ENCODE results near the gene PPTC7. TPM values are rescaled to one million over a fixed set of nuclear protein-coding genes. Genes with fewer than 3 reads are reported as not detected.
"Not testable (repeated sequence)": the region's sequence is repeated elsewhere in the genome, so short reads cannot be mapped to it uniquely, and the experiment has no call there.

Gene PPTC7
- total RNA-seq, 2 donors from 2014 or later = 30.7 to 32.4 TPM

DNA sequence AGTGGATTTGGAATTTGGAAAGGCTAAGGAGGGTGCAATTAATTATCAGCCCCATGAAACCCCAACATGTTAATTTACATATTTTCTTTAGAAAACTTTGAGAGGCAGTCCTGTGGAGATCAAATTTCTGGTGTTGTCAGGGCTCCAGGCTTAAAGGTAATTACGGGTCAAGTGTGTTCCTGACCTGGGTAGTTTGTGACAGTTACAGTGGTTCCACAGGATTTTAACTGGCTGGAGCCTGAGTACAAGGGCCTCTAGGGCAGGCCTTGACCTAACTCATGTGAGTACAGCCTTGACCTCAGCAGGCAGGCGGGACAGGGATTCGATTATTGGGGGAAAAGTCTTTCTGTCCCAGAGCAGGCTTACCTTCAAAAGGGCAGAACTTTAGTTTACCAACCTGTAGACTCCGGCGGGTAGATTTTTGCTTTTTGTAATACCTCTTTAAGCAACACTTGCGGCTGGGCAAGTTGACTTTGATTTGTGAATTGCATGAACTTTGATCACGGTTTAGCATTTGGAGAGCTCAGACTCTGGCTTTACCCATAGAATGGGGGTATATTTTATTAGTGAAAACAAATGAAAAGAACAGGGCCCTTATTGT is 8.4 kb upstream of the PPTC7 start:
- intact Hi-C loops (cut with DNase I, micrococcal nuclease) = no loop called here
- ATAC-seq (peak; percentile 84), DNase-seq (no peak)

DNA sequence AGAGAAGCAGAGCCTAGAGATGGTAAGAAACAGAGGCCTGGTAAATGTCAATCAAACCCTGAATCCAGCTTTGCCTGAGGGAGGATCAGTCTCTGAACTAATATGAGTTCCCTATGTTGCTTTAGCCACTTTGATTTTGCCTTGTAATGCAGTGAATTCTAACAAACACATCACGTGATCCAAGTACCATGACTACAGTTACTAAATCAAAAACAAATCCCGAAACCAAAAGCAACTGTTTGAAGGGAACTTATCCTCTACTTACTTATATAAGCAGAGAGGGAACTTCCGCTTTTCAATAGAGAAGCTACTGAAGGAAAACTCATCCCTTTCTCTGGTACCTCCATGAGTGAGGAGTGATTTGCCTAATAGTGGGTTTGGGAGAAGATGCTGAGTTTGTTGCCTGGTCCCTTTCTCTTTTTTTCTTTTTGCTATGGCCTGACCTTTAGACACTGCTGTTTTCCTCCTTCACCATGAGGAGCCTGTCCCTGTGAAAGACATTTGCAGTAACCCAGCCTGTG is 7.7 kb upstream of the PPTC7 start:
- DNase-seq (no peak), ATAC-seq (peak; percentile 53)
- intact Hi-C loops (cut with DNase I, micrococcal nuclease) = no loop called here

DNA sequence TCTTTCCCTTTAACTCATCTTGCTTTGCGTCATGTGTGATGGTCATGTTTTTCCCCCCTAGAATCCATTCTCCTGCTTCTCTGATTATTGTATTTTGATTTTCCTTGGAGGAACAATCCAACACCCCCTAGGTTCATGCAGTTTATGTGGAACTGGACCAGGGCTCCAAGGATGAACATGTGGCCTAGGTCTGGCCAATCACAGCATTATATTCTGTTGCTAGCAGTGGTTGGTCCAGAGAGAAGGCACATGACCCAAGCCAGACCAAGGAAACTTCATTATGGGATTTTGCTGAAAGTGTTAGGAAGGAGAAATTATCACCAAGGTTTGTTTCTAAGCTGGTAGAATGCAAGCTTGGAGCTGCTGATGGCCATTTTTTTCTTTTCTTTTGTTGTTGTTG is 6.9 kb upstream of the PPTC7 start:
- DNase-seq = no peak
- ATAC-seq = no peak
- intact Hi-C loops (cut with DNase I, micrococcal nuclease) = no loop called here

DNA sequence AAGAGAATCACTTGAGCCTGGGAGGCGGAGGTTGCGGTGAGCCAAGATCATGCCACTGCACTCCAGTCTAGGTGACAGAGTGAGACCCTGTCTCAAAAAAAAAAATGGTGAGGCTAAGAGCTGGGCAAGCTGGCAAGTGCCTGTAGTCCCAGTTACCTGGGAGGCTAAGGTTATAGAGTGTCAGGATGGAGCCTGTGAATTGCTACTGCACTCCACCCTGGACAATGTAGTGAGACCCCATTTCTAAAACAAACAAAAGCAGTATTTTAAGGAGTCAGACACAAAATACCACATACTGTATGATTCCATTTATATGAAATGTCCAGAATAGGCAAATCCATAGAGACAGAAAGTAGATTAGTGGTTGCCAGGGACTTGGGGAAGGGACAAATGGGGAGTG is 4.0 kb upstream of the PPTC7 start:
- DNase-seq; intact Hi-C loops (cut with DNase I, micrococcal nuclease); ATAC-seq: not testable (repeated sequence)

DNA sequence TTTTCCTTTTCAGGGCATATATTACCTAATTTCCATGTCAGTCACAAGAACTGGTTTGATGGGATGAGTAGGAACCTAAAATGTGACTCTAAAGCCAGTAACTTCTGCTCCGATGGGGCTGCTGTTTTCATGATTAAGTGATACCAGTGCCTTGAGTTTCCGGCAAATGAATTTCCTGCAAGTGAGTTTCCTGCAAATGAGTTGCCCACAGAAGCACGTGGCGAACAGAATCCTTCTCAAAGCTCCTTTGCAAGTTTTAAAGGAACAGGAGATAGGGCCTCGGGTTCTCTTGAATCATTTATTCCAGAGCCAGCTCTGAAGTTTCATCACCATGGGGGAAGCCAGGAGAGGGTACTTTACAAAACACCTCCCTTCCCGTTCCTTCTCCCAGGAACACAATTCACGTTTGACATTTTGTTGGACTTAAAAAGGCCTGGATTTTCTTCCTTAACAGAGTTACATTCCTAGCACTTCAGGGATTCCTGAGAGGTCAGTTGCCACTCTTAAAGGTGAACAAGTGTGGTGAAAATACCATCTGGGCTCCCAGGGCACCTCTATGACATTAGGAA is 2.2 kb upstream of the PPTC7 start:
- no peak for DNase-seq
- intact Hi-C loops (cut with DNase I, micrococcal nuclease) = no loop called here
- ATAC-seq = no peak

DNA sequence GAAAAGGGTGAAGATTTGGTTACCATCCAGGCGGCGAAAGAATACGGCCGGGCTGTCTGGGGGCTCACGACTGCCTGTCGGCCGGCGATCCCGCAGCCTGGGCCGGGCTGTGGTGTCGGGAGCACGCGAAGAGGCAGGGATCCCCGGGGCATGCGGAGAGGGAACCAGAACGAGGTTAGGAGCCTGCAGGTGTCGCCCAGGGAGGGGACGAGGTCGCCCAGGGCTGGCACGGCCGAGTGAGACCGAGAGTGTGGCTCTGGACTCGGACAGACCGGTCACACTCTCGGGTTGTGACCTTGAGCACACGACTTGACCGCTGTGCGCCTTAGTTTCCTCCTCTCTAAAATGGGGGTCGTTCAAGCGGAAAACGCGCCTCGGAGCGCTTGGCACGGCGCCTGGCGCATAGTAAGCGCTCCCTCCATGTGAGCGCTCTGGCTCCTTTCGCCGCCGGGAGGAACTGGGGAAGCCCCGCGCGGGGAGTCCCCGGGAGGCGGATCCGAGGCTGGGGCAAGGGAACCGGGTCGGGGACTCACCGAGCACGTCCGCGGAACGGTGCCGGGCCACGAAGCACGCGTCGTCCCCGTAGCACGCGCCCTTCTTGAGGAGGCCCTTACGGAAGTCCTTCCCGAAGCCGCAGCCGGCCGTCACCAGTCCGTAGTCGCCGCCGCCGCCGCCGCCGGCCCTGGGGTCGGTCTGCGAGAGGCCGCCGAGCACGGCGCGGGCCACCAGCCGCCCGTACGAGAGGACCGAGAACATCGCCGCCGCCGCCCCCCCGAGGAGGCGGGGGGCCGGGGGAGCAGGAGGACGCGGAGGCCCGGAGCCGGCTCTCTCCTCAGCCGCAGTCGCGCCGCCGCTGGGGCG is 612 bp downstream of the PPTC7 start:
- intact Hi-C loops (cut with DNase I, micrococcal nuclease) = no loop called here
- peak; percentile 37 for ATAC-seq

DNA sequence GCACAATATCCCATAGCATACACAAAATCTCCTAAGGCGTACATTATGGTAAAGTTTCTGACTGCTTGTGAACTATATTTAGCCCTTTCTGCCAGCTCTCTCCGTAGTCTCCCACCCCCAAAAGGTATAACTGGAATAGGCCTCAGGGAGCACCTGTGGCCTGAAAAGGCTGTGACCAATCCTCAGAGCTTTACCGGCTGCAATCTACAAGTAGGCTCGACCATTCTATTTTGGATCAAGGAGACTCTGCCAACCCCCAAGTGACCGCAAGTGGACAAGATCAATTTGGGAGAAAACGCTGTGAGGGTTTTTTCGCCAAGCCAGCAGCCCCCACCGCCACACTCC is 1.2 kb downstream of the PPTC7 start:
- peak; percentile 12 for ATAC-seq
- no peak for DNase-seq
- intact Hi-C loops (cut with DNase I, micrococcal nuclease) = no loop called here

More for the DNA sequence above, 612 bp downstream of the PPTC7 start:
- DNase-seq = peak; percentile 68 to 69

DNA sequence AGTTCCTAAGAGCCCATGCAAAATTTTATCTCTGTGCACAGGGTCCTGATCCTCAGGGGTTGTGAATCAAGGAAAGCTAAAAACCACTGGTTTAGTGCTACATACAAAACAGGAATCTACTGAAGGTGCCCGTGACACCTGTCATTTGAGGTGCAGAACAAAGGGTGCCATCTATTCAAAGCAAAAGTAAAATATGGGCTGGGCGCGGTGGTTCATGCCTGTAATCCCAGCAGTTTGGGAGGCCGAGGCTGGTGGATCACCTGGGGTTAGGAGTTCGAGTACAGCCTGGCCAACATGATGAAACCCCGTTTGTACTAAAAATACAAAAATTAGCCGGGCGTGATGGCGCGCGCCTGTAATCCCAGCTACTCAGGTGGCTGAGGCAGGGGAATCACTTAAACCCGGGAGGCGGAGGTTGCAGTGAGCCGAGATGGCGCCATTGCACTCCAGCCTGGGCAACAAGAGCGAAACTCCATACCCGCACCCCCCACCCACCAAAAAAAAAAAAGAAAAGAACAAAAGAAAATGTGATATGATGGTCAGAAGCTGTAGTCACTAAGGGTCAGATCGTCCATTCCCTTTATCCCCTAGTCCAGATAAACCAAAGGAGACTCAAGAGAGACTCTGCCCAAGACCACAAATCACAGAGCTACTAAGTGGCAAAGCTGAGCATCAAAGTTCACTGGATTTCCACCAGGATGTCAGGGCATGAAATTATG is 3.4 kb downstream of the PPTC7 start:
- DNase-seq = no peak
- ATAC-seq = no peak
- intact Hi-C loops (cut with DNase I, micrococcal nuclease) = no loop called here

DNA sequence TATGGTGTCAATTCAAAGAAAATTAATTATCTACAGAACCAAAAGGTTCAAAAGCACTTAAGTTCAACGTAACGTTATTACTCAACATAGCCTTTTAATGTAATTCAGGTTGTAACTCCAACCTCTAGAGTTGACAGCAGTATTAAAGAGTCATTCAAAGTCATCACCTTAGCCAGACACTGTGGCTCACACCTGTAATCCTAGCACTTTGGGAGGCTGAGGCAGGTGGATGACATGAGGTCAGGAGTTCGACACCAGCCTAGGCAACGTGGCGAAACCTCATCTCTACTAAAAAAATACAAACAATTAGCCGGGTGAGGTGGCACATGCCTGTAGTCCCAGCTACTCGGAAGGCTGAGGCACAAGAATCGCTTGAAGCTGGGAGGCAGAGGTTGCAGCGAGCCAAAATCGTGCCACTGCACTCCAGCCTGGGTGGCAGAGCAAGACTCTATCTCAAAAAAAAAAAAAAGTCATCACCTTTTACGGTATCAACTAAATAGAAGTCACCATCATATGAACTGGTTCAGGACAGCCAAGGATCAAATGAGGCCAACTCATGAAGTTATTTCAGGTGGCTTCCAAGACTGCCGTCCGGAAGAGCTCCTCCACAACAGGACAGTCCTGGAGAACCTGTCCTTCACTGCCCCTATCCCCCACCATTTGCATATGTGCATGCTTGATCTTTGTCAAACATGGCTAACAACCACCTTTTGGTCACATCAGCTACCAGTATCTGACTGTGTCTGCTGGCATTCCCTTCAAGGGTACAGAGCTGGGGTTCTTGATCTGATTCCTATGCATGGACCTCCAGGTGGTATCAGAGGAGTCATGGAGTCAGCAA is 4.2 kb downstream of the PPTC7 start:
- ATAC-seq (no peak), DNase-seq (no peak)

DNA sequence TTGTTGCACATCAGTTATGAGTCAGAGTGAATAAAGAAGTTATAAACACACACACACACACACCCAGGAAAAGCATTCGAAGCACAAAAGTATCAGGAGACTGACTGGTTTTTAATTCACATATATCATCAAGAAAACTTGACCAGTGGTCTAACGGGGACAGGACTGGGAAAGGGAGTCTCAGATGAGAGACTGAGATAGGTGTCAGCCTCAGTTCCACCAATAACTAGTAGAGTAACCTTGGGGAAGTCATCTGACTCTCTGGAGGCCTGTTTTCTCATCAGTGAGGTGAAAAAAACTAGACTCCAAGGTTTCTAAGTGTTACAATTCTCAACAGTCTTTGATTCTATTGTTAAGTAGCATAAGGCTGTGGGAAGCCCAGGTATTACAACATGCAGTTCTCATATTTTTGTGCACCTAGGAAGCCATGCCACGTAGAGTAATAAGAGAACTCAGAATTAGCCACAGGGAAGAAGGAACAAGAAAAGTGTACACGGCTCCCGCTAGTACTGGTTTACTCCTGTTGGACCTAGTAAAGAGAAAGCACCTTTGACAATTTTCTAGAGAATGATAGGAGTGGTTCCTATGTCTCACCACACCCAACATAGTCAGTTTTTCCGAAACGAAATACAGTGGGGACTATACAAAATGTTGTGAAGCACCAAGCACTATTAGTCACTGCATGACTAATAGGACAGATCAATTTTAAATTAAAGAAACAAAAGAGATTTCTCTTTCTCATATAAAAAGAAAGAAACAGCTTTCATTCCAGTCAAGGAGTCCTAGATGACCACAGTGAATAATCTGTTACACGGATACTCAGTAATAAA is 5.0 kb downstream of the PPTC7 start:
- DNase-seq (no peak), ATAC-seq (peak; percentile 65)
- intact Hi-C loops (cut with DNase I, micrococcal nuclease) = no loop called here

More for the DNA sequence above, 4.2 kb downstream of the PPTC7 start:
- intact Hi-C loops (cut with DNase I, micrococcal nuclease) = no loop called here

DNA sequence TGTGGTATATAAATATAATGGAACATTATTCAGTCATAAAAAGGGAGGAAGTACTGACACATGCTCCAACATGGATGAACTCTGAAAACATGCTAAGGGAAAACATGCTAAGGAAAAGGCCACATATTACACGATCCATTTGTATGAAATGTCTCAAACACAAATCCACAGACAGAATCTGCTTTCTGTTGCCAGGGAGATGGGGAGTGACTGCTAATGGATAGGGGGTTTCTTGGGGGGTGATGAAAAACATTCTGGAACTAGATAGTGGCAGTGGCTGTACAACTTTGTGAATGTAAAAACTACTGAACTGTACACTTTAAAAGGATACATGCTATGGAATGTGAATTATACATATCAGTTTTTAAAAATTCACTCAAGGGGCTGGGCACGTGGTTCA is 6.6 kb downstream of the PPTC7 start:
- DNase-seq = no peak
- no peak for ATAC-seq
- intact Hi-C loops (cut with DNase I, micrococcal nuclease) = no loop called here

DNA sequence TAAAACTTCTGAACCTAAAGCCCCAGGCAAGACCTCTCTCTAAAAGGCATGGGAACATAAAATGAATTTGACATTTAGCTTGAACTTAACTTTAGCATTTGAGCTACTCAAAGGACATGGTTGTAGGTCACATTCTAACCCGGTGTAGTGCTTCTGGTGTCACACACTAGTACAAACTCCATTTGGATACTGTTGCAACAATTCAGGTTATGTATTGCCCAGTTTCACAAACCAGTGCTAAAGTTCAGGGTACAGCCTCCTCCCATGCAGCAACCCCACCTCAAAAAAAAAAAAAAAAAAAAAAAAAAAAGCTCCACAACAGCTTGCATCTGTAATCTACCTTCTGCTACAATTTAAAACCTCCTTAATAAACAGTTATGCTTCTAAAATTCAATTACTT is 7.8 kb downstream of the PPTC7 start:
- ATAC-seq (peak; percentile 82), DNase-seq (no peak)
- intact Hi-C loops (cut with DNase I, micrococcal nuclease) = no loop called here

DNA sequence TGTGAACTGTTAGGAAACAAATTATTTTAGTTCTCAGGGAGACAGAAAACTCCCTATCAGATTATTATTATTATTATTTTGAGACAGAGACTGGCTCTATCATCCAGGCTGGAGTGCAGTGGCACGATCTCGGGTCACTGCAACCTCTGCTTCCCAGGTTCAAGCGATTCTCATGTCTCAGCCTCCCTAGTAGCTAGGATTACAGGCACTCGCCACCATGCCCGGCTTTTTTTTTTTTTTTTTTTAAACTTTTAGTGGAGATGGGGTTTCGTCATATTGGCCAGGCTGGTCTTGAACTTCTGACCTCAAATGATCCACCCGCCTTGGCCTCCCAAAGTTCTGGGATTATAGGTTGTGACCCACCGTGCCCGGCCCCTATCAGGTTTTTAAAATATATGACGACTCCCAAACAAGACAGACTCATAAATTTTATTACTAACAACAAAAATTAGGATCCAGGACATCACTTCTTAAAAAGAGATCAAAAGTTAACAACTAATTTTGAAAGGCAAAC is 8.3 kb downstream of the PPTC7 start:
- intact Hi-C loops (cut with DNase I, micrococcal nuclease) = not testable (repeated sequence)

DNA sequence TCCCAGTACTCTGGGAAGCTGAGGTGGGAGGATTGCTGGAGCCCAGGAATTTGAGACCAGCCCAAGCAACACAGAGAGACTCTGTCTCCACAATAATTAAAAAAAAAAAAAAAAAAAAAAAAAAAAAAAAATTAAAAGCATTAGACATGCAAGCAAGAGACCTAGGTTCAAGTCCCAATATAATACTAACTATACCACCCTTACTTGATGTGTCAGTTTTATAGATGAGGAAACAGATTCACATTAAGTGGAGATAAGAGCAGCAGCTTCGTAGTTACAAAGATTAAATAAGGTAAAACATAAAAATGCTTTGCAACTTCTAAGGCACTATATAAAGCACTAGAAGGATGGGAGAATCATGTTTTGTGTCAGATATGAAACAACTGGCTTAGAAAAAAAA is 9.1 kb downstream of the PPTC7 start:
- peak; percentile 50 for ATAC-seq
- DNase-seq = no peak
- intact Hi-C loops (cut with DNase I, micrococcal nuclease) = no loop called here

More for the DNA sequence above, 8.3 kb downstream of the PPTC7 start:
- not testable (repeated sequence) for ATAC-seq, DNase-seq

DNA sequence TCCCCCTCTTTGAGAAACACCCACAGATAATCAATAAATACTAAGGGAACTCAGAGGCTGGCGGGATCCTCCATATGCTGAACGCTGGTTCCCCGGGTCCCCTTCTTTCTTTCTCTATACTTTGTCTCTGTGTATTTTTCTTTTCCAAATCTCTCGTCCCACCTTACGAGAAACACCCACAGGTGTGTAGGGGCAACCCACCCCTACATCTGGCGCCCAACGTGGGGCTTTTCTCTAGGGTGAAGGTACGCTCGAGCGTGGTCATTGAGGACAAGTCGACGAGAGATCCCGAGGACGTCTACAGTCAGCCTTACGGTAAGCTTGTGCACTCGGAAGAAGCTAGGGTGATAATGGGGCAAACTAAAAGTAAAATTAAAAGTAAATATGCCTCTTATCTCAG is 12.3 kb downstream of the PPTC7 start:
- DNase-seq; intact Hi-C loops (cut with DNase I, micrococcal nuclease); ATAC-seq: not testable (repeated sequence)

DNA sequence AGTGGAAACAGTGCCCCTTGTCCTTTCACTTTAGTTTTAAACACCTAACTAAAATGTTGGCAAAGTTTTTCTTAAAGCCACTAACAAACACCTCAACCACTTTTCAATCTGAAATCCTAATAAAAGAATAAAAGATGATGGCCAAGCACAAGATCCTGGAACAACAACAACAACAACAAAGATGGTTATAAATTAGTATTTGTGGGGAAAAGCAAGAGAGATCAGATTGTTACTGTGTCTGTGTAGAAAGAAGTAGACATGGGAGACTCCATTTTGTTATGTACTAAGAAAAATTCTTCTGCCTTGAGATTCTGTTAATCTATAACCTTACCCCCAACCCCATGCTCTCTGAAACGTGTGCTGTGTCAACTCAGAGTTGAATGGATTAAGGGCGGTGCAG is 13.3 kb downstream of the PPTC7 start:
- intact Hi-C loops (cut with DNase I, micrococcal nuclease); ATAC-seq; DNase-seq: not testable (repeated sequence)

DNA sequence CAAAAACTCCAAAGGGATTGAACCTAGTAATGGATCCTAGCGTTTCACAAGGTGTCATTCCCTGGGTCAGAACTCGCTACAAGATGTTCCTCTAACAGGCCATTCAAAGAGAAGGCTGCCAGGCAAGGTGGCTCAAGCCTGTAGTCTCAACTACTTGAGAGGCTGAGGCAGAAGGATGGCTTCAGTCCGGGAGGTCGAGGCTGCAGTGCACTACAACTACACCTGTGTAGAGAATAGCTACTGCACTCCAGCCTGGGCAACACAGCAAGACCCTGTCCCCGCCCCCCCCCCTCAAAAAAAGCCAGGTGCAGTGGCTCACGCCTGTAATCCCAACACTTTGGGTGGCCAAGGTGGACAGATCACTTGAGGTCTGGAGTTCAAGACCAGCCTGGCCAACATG is 14.4 kb downstream of the PPTC7 start:
- intact Hi-C loops (cut with DNase I, micrococcal nuclease) = no loop called here
- ATAC-seq (no peak), DNase-seq (no peak)

Data from left colon (tissue), 2 donors.